Mesenteric fat pad (tissue), 1 donor: ENCODE measurements around the gene TMEM259. TPM values are rescaled to one million over a fixed set of nuclear protein-coding genes. Genes with fewer than 3 reads are reported as not detected.

ENCODE experiments used
- DNase-seq: peaks from one replicate; pipeline ENCODE4 v3.0.0-alpha.2; 2020; ENCODE audit warnings: low spot score
- total RNA-seq: library from RNA; stranded (reverse); fragmentation: NEBNext Ultra II Directional; extraction: Animal tissue kit (Norgen Biotek cat#: 25700); gene quantifications from one replicate; pipeline ENCODE4 v1.2.1, GENCODE V29; 2021
- donor health status: DM: yes; HTN: yes; CAD: no.

TMEM259 gene
- total RNA-seq, 1 donor from 2014 or later = 143 TPM

DNA sequence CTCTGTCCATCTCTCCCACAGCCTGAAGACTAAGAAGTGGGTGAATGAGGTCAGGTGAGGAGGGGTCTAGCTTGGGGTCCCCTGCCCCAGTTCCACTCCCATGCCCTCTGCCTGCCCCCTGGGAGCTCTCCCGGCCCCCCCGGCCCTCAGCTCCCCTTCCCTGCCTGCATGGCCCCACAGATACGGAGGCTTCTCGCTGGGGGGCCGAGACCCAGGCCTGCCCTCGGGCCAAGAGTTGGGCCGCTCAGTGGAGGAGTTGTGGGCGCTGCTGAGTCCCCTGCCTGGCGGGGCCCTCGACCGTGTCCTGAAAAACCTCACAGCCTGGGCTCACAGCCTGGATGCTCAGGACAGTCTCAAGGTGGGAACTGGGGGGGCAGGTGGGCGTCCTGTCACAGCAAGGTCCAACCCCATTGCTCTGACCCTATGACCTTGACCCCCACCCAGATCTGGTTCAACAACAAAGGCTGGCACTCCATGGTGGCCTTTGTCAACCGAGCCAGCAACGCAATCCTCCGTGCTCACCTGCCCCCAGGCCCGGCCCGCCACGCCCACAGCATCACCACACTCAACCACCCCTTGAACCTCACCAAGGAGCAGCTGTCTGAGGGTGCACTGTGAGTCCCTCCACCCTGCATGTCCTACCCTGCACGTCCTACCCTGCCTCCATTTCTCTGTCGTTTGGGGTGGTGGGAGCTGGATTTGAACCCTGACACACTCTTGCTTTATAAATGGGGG lies 35.1 kb upstream of the TMEM259 start:
- DNase-seq = no peak

DNA sequence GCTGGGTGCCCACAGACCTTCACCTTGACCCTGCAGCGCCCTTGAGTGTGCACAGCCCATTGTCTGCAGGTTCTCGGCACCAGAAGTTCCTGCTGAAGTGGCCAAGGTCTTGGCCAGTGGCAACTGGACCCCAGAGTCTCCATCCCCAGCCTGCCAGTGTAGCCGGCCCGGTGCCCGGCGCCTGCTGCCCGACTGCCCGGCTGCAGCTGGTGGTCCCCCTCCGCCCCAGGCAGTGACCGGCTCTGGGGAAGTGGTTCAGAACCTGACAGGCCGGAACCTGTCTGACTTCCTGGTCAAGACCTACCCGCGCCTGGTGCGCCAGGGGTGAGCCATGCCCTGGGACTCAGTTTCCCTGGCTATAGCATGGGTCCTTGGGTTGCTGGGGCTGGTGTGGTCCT lies 34.1 kb upstream of the TMEM259 start:
- DNase-seq = no peak

DNA sequence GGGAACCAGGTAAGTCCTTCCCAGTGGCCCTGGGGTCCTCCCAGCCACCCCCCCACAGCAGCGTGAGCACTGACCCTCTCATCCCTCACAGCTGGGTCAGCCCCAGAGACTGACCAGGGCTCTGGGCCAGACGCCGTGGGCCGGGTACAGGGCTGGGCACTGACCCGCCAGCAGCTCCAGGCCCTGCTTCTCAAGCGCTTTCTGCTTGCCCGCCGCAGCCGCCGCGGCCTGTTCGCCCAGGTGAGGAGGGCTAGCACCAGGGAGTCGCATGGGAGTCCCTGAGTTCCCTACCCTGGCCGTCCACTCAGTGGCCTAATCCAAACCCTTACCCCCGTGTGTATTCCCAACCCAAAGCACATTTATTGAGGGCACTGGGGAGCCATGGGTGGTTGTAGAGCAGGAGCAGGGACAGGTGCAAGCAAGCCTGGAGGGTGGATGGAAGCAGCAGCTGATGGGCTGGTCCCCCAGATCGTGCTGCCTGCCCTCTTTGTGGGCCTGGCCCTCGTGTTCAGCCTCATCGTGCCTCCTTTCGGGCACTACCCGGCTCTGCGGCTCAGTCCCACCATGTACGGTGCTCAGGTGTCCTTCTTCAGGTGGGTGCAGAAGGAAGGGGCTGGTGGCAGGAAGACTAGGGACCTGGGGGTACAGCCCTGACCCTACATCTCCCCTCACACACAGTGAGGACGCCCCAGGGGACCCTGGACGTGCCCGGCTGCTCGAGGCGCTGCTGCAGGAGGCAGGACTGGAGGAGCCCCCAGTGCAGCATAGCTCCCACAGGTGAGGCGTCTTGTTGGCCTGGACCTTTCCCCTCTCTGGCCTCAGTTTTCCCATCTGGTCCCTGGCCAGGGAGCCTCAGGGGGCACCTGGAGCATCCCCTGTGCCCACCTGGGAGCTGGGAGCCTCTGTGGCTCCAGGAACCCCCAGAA lies 33.4 kb upstream of the TMEM259 start:
- no peak for DNase-seq

DNA sequence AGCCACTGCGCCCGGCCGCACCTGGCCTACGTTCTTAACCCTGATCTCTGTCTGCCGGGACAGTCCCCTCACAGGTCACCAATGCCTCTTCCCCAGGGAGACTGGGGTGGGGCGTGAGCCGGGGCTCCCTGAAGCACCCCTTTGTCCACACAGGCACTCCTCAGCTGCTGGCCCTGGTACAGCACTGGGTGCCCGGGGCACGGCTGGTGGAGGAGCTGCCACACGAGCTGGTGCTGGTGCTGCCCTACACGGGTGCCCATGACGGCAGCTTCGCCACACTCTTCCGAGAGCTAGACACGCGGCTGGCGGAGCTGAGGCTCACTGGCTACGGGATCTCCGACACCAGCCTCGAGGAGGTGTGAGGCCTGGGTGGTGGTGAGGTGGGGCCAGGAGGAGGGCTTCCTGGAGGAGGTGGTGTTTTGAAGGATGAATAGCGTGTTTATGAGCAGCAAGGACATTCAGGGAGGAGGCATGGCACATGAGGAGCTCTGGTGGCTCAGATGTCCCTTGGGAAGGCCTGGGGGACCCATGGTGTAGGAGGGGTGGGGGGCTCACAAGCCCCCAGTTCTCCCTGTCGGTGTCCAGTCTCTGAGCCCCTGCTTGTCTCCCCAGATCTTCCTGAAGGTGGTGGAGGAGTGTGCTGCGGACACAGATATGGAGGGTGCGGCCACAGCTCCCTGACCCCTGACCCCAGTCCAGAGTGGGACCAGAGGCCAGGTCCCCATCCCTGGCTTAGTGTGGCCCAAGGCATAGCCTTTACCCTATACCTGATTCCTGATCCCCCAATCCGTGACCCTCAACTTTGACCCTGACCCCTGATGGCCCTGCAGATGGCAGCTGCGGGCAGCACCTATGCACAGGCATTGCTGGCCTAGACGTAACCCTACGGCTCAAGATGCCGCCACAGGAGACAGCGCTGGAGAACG lies 32.5 kb upstream of the TMEM259 start:
- no peak for DNase-seq

DNA sequence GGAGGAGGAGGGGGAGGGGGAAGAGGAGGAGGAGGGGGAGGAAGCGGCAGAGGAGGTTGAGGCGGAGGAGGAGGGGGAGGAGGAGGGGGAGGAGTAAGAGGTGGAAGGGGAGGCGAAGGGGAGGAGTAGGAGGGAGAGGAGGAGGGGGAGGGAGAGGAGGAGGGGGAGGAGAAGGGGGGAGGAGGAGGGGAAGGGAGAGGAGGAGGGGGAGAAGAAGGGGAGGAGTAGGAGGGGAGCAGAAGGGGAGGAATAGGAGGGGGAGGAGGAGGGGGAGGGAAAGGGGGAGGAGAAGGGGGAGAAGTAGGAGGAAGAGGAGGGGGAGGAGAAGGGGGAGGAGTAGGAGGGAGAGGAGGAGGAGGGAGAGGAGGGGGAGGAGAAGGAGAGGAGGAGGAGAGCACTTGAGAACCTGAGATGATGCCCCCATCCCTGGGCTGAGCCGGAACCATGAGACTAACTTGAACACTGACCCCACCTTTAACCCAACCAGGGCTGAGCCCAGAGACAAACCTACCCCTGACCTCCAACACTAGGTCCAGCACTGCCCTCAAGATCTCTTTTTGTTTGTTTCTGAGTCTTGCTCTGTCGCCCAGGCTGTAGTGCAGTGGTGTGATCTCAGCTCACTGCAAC lies 31.5 kb upstream of the TMEM259 start:
- no peak for DNase-seq

DNA sequence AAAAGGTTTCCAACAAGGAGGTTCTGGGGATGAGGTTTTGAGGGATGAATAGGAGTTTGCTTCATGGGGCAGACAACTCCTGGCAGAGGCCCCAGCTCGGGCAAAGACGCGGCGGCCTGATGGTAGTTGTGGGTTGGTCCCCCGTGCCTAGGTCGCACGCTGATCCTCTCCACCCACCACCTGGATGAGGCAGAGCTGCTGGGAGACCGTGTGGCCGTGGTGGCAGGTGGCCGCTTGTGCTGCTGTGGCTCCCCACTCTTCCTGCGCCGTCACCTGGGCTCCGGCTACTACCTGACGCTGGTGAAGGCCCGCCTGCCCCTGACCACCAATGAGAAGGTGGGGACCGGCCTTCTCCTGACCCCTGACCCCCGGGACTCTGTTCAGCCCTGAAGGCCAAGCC lies 30.9 kb upstream of the TMEM259 start:
- DNase-seq = no peak

DNA sequence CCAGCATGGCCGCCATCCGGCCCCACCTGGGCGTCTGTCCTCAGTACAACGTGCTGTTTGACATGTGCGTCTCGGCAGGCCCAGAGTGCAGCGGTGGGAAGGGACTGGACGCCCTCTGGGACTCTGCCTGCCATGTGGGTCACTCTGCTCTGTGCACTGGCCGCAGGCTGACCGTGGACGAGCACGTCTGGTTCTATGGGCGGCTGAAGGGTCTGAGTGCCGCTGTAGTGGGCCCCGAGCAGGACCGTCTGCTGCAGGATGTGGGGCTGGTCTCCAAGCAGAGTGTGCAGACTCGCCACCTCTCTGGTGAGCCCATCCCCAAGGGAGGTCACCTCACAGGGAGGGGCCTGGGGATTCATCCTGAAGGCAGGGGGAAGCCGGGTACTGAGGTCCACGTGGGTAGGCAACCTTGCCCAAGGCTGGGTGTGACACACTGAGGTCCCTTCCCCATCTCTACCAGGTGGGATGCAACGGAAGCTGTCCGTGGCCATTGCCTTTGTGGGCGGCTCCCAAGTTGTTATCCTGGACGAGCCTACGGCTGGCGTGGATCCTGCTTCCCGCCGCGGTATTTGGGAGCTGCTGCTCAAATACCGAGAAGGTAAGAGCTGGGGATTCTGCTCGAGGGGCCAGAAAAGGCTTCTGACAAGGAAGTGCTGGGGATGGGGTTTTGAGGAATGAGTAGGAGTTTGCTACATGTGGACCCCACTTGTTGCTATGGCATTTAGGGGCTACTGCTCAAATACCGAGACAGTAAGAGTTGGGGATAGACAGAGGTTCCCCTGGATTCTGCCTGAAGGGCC lies 30.3 kb upstream of the TMEM259 start:
- DNase-seq = no peak

DNA sequence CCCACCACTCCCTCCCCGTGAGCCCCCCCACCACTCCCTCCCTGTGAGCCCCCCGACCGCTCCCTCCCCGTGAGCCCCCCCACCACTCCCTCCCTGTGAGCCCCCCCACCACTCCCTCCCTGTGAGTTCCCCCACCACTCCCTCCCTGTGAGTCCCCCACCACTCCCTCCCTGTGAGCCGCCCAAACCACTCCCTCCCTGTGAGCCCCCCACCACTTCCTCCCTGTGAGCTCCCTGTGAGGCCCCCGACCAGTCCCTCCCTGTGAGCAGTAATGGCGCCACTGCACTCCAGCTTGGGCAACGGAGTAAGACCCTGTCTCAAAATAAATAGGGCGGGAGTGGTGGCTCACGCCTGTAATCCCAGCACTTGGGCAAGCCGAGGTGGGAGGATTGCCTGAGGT lies 28.9 kb upstream of the TMEM259 start:
- DNase-seq = no peak

DNA sequence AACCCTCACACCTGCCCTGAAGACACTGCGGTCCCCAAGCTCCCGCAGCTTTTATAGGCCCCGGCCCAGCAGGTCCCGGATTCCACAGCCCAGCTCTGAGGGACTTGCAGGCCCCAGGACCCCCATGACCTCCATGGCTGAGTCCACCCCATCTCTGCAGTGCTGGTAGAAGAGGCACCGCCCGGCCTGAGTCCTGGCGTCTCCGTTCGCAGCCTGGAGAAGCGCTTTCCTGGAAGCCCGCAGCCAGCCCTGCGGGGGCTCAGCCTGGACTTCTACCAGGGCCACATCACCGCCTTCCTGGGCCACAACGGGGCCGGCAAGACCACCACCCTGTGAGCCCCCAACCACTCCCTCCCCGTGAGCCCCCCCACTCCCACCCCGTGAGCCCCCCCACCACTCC lies 28.2 kb upstream of the TMEM259 start:
- no peak for DNase-seq

DNA sequence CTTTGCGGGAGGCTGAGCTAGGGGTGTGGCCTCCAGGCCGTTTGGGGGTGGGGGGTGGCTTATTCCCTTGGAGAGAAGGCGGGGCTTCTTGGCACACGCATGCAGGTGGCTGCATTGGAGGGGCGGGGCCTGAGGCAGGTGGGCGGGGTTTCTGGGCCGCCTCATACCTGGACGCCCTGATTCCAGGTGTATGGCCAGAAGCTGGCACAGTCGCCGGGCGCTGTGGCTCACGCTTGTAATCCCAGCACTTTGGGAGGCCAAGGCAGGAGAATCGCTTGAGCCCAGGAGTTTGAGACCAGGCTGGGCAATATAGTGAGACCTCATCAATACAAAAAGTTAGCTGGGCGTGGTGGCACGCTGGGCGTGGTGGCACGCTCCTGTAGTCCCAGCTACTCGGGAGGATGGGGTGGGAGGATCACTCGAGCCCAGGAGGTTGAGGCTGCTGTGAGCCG lies 26.8 kb upstream of the TMEM259 start:
- no peak for DNase-seq

DNA sequence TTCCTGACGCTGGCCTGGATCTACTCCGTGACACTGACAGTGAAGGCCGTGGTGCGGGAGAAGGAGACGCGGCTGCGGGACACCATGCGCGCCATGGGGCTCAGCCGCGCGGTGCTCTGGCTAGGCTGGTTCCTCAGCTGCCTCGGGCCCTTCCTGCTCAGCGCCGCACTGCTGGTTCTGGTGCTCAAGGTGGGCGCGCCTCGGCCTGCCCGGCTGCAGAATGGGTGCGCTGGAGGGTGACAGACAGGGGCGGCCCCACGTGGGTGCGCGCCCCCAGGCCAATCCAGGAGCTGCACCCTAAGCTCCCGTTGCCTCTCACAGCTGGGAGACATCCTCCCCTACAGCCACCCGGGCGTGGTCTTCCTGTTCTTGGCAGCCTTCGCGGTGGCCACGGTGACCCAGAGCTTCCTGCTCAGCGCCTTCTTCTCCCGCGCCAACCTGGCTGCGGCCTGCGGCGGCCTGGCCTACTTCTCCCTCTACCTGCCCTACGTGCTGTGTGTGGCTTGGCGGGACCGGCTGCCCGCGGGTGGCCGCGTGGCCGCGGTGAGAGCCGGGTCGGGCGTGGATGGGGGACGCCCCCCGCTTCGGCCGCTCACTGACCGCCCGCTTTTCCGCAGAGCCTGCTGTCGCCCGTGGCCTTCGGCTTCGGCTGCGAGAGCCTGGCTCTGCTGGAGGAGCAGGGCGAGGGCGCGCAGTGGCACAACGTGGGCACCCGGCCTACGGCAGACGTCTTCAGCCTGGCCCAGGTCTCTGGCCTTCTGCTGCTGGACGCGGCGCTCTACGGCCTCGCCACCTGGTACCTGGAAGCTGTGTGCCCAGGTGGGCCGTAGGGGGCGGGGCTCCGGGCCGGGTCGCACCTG lies 26.1 kb upstream of the TMEM259 start:
- no peak for DNase-seq

DNA sequence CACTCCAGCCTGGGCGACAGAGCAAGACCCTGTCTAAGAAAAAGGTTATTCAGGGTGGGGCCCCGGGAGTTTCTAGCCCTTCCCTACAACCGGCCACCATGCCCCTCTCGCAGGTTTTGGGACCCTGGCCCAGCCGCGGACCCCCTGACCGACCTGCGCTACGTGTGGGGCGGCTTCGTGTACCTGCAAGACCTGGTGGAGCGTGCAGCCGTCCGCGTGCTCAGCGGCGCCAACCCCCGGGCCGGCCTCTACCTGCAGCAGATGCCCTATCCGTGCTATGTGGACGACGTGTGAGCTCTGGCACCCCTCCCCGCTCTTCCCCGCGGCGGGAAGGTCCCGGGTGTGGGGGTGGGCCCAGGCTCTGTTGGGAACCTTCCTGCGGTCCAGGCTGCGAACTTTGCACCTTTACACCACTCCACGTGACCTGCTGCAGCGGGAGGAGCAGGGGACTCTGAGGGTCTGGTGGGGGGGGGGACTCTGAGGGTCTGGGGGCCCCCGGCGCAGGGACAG lies 25.2 kb upstream of the TMEM259 start:
- no peak for DNase-seq

DNA sequence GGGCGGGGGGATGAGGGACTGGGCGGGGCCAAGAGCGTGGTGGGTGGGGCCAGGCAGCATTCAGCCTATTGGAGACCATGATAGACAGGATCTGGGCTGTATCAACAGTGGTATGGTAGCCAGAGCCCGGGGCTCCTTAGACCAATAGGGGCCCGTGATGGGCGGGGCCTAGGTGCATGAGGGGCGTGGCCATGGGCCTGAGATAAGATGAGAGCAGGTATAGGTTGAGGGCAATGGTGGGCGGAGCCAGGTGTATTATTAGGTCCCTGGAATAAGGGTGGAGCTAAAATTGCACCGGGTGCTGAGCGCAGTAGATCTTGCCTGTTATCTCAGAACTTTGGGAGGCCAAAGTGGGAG lies 24.3 kb upstream of the TMEM259 start:
- DNase-seq = no peak

DNA sequence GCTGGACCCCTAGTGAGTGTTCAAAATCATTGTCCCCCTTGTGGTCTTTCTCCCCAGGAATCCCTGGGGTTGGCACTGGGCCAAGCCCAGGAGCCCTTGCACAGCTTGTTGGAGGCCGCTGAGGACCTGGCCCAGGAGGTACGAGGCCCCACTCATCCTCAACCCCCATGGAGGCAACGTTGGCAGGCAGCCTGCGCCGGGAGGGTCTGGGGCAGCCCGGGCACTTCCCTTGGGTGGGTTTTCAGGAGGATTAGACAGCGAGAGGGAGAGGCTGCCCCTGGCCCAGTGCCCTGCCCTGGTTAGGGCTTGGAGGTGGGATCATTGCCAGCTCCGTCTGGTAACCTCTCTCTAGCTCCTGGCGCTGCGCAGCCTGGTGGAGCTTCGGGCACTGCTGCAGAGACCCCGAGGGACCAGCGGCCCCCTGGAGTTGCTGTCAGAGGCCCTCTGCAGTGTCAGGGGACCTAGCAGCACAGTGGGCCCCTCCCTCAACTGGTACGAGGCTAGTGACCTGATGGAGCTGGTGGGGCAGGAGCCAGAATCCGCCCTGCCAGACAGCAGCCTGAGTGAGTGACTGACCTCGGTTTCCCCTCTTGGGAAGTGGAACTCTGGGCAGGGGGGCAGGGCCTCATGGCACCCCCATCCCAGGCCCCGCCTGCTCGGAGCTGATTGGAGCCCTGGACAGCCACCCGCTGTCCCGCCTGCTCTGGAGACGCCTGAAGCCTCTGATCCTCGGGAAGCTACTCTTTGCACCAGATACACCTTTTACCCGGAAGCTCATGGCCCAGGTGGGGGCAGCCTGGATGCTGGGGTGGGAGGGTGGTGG lies 22.0 kb upstream of the TMEM259 start:
- DNase-seq = no peak

DNA sequence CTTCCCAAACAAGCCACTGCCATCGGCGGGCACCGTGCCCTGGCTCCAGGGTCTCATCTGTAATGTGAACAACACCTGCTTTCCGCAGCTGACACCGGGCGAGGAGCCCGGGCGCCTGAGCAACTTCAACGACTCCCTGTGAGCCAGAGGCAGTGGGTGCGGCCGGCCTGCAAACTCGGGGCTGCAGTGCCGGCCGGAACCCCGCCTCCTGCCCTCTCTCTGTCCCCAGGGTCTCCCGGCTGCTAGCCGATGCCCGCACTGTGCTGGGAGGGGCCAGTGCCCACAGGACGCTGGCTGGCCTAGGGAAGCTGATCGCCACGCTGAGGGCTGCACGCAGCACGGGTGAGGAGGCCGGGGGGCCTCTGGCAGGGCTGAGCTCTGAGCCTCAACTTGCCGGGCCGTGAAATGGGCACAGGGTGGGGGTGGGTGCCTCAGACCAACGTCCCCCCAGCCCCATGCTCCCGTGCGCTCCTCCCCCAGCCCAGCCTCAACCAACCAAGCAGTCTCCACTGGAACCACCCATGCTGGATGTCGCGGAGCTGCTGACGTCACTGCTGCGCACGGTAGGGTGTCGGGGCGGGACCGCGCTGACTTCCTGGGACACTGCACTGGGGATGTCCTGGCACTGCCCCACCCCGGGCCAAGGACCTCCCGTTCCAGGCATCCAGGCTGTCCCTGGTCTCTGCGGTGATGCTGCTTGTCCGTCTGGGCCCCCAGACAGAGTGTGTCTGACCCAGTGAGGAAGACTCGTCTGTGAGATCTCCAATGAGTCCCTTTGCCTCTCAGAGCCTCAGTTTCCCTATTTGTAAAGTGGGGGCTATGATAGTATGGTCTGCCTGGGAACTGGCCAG lies 21.1 kb upstream of the TMEM259 start:
- DNase-seq = no peak

DNA sequence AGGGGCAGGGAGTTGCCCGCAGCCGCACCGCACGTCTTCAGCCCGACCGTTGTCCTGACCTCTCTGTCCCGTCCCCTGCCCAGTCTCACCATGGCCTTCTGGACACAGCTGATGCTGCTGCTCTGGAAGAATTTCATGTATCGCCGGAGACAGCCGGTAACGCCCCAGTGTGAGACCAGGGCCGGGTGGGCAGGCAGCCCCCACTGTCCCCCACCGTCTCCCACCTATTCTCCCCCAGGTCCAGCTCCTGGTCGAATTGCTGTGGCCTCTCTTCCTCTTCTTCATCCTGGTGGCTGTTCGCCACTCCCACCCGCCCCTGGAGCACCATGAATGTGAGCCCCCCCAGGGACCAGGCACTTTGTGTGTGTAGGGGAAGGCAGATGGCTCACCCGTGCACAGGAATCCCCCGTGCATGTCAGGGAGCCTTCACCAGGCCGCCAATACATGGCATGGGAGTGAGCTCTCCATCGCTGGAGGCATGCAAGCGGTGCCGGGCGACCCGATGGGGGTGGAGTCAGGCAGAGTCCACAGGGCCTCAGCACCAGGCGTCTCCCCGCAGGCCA lies 20.4 kb upstream of the TMEM259 start:
- DNase-seq = no peak
